ENCODE data around the gene PTPN20. TPM values are rescaled to one million over a fixed set of nuclear protein-coding genes. Genes with fewer than 3 reads are reported as not detected.

The PTPN20 gene
- total and polyA plus RNA-seq, 7 donors: 1.3 to 5.9 (median 4.0) TPM

- H3K4me3 ChIP-seq: no peak overlapping the region
- no peaks in the 10 kb centered on the region for H3K36me3 ChIP-seq (ENCODE audit: insufficient read depth in 1 of 2, low read depth in 1 of 2)
- ATAC-seq: no peak
- H3K27ac ChIP-seq: no peak overlapping the region
- 88 to 93% (median 90%) methylated on average over 7 of the region's 7 CpGs for WGBS, 3 donors
- DNase-seq: peak in 1 of 2 donors; percentile 25
- no peaks in the 10 kb centered on the region for H3K27me3 ChIP-seq (ENCODE audit: insufficient read depth in 3 of 3, low read length in 2 of 3)
- H3K9me3 ChIP-seq: no peaks in the 10 kb centered on the region
- intact Hi-C loops (cut with DNase I): no loop called here
- TF ChIP-seq CTCF (IDR thresholded peaks at IDR 0.05): no peak
- no peaks in the 10 kb centered on the region for H3K4me1 ChIP-seq
Observed at GRCh38 chr10:47036771-47037170, 125.5 kb downstream of the PTPN20 start.

GRCh38 chr10:47037654-47038425 is 126.6 kb downstream of the PTPN20 start:
- DNase-seq: peak in 1 of 2 donors; percentile 16
- H3K4me1 ChIP-seq: no peaks in the 10 kb centered on the region
- H3K36me3 ChIP-seq (ENCODE audit: insufficient read depth in 1 of 2, low read depth in 1 of 2): no peaks in the 10 kb centered on the region
- no peak for TF ChIP-seq CTCF (IDR thresholded peaks at IDR 0.05)
- no peak for ATAC-seq
- H3K4me3 ChIP-seq: no peak overlapping the region
- WGBS, 3 donors: 80 to 85% (median 80%) methylated on average over 10 of the region's 10 CpGs
- intact Hi-C loops (cut with DNase I): no loop called here
- no peaks in the 10 kb centered on the region for H3K27me3 ChIP-seq (ENCODE audit: insufficient read depth in 3 of 3, low read length in 2 of 3)
- no peaks in the 10 kb centered on the region for H3K9me3 ChIP-seq
- no peak overlapping the region for H3K27ac ChIP-seq

- Histone ChIP-seq H3K36me3 (ENCODE audit: insufficient read depth in 1 of 2, low read depth in 1 of 2) (no peaks in the 10 kb centered on the region), H3K4me3 (no peak overlapping the region), H3K4me1 (no peaks in the 10 kb centered on the region), H3K9me3 (no peaks in the 10 kb centered on the region), H3K27ac (no peak overlapping the region), H3K27me3 (ENCODE audit: insufficient read depth in 3 of 3, low read length in 2 of 3) (no peaks in the 10 kb centered on the region)
- intact Hi-C loops (cut with DNase I): no loop called here
- DNase-seq: peak in 1 of 2 donors; percentile 34
- WGBS, 3 donors: 69 to 75% (median 70%) methylated on average over 12 of the region's 12 CpGs
- no peak for ATAC-seq
- TF ChIP-seq CTCF (IDR thresholded peaks at IDR 0.05): no peak
Observed at GRCh38 chr10:47038881-47039561, 127.8 kb downstream of the PTPN20 start.

GRCh38 chr10:47039562-47039913 is 128.3 kb downstream of the PTPN20 start:
- intact Hi-C loops (cut with DNase I): no loop called here
- Histone ChIP-seq H3K27me3 (ENCODE audit: insufficient read depth in 3 of 3, low read length in 2 of 3) (no peaks in the 10 kb centered on the region), H3K9me3 (no peaks in the 10 kb centered on the region), H3K27ac (no peak overlapping the region), H3K4me1 (no peaks in the 10 kb centered on the region), H3K36me3 (ENCODE audit: insufficient read depth in 1 of 2, low read depth in 1 of 2) (no peaks in the 10 kb centered on the region), H3K4me3 (no peak overlapping the region)
- ATAC-seq: peak in 1 of 4 donors; percentile 15
- no peak for TF ChIP-seq CTCF (IDR thresholded peaks at IDR 0.05)
- 71 to 78% (median 73%) methylated on average over 4 of the region's 4 CpGs for WGBS, 3 donors
- DNase-seq: no peak

All from psoas muscle (tissue), 8 donors.